Measurements from ENCODE around the gene STK31.

DNA sequence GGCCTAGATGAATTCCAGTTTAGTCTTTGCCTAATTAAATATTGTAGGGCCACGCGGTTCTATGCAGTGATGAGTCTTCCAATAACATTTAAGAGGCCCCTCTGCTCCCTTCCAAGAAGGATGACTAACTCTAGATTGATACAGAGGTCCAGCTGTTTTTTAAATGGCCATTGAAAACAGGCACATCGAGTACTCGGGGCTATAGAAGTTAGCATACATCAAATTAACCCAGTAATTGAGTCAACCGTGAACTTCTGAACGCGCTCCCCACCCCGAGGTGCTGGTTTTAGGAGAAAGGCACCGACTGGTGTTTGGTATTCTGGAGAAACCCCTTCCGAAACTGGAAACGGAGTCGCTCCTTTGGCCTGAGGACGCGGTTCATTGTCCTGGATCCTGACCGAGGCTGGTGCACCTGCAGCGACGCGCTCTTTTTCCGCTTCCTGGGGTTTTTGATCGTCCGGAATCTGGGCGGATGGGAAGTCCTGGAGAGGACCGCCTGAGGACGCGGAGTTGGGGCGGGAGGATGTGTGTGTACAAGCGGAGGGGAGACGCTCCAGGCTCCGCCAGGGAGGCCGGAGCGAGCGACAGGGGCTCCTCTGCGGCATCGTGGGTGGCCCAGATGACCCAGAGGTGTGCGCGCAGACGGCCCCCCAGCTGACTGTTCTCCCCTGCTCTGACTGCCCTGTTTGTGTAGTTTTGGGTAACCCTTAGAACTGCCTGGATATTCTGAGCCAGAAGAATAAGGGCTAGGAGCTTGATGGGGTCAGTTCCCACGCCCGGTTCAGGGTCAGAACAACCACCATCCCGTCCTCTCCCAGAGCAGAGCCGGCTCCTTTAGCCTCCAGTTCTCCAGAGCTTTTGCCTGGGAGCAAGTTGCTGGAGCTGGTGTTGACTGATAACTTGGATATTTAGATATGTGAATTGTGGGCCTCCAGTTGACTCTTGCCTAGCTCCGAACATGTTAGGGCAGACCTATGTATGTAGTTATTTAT lies 29.3 kb upstream of the STK31 start:
- TF ChIP-seq EZH2 (IDR thresholded peaks at IDR 0.05; ENCODE audit: borderline replicate concordance, low read depth, low read length, severe bottlenecking), result no peak
- TF ChIP-seq, protein P1, sequence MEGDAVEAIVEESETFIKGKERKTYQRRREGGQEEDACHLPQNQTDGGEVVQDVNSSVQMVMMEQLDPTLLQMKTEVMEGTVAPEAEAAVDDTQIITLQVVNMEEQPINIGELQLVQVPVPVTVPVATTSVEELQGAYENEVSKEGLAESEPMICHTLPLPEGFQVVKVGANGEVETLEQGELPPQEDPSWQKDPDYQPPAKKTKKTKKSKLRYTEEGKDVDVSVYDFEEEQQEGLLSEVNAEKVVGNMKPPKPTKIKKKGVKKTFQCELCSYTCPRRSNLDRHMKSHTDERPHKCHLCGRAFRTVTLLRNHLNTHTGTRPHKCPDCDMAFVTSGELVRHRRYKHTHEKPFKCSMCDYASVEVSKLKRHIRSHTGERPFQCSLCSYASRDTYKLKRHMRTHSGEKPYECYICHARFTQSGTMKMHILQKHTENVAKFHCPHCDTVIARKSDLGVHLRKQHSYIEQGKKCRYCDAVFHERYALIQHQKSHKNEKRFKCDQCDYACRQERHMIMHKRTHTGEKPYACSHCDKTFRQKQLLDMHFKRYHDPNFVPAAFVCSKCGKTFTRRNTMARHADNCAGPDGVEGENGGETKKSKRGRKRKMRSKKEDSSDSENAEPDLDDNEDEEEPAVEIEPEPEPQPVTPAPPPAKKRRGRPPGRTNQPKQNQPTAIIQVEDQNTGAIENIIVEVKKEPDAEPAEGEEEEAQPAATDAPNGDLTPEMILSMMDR (IDR thresholded peaks at IDR 0.05; ENCODE audit: borderline replicate concordance, extremely low read depth, low read length, poor library complexity, severe bottlenecking), result no peak
